Left lung (tissue), 10 donors: ENCODE data around the gene AKNA. TPM values are rescaled to one million over a fixed set of nuclear protein-coding genes. Genes with fewer than 3 reads are reported as not detected.
A peak's percentile ranks its signal among the peaks of the same experiment; 100 is the strongest.

ENCODE experiments used
- ATAC-seq: fragments of 200-7000 bp; cut with Tn5 transposase; one replicate; pipeline ENCODE4 v1.9.1; 2020; ENCODE audit warnings: moderate library complexity
- DNase-seq, 4 donors: peaks; one replicate each; pipeline ENCODE4 v3.0.0-alpha.2; 2013 to 2020
- H3K27ac ChIP-seq, 2 donors: fragments of 200-600 bp; sonication (generic) in 1 of 2; one replicate each; pipeline versions ENCODE4 v1.5.0 to v1.8.0; 2020 to 2021
- H3K27me3 ChIP-seq, 2 donors: fragments of 200-600 bp; sonication (generic) in 1 of 2; one replicate each; pipeline versions ENCODE4 v1.5.0 to v1.8.0; 2020 to 2021
- H3K36me3 ChIP-seq, 2 donors: fragments of 200-600 bp; sonication (generic) in 1 of 2; one replicate each; pipeline versions ENCODE4 v1.5.0 to v1.8.0; 2020 to 2021
- H3K4me1 ChIP-seq, 2 donors: fragments of 200-600 bp; one replicate each; pipeline ENCODE4 v1.8.0; 2021
- H3K4me3 ChIP-seq, 2 donors: fragments of 200-600 bp; sonication (generic) in 1 of 2; one replicate each; pipeline versions ENCODE4 v1.5.0 to v1.8.0; 2020 to 2021; ENCODE audit warnings: mild to moderate bottlenecking in 1 of 2
- H3K9me3 ChIP-seq, 2 donors: fragments of 200-600 bp; sonication (generic) in 1 of 2; one replicate each; pipeline versions ENCODE4 v1.5.0 to v1.8.0; 2020 to 2021
- intact Hi-C, 2 donors: fragments of 100-400 bp; cut with DNase I; formaldehyde crosslinking; loops; one replicate each; pipeline versions ENCODE4 v1.11.2 to v1.14.2; 2022
- polyA plus RNA-seq, 6 donors: library from polyadenylated mRNA; unstranded; fragments of 120-200 nt; gene quantifications; one replicate each; pipeline ENCODE4 v1.2.1, GENCODE V29; 2013; ENCODE audit not compliant: insufficient read length in 6 of 6
- total RNA-seq, 2 donors: library from RNA; stranded (reverse); fragmentation: NEBNext Ultra II Directional; extraction: Animal tissue kit (Norgen Biotek cat#: 25700); gene quantifications; one replicate each; pipeline ENCODE4 v1.2.1, GENCODE V29; 2021
- TF ChIP-seq, protein P1 (sequence below), 2 donors: fragments of 200-600 bp; sonication (generic) in 1 of 2; IDR thresholded peaks; one replicate each; pipeline versions ENCODE4 v1.5.0 to v1.8.0; 2021; ENCODE audit warnings: antibody characterized with exemption in 2 of 2
- donor health status: DM: no; HTN: yes; CAD: no.
- donor health status: DM: no; HTN: no; CAD: no.

Gene AKNA
- total and polyA plus RNA-seq, 8 donors, result 25.1 to 55.3 (median 36.7) TPM

DNA sequence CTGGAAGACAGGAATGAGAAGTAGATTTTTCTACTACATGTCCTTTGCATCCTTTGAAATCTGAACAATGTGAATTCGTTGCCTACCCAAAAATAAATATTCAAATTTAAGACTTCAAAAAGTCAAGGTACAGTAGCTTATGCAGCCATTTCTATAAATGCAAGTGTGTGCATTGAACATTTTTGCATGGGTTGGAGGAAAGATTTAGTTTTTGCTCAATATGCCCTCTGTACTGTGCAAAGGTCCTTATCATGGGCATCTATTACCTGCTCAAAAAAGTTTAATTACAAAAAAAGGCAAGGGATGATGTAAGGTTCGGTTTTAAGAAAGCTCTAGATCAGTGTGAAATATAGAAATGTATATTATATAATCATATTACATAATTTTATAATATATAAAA lies 22.6 kb downstream of the AKNA start:
- peak overlapping the region in 1 of 2 donors; percentile 77 for H3K27ac ChIP-seq
- peaks cover 0 to 58% of the 10 kb centered on the region in 2 donors for H3K36me3 ChIP-seq
- no peaks in the 10 kb centered on the region for H3K9me3 ChIP-seq
- no peak for DNase-seq
- H3K27me3 ChIP-seq, result no peaks in the 10 kb centered on the region
- intact Hi-C loops, result no loop called here
- TF ChIP-seq, protein P1, sequence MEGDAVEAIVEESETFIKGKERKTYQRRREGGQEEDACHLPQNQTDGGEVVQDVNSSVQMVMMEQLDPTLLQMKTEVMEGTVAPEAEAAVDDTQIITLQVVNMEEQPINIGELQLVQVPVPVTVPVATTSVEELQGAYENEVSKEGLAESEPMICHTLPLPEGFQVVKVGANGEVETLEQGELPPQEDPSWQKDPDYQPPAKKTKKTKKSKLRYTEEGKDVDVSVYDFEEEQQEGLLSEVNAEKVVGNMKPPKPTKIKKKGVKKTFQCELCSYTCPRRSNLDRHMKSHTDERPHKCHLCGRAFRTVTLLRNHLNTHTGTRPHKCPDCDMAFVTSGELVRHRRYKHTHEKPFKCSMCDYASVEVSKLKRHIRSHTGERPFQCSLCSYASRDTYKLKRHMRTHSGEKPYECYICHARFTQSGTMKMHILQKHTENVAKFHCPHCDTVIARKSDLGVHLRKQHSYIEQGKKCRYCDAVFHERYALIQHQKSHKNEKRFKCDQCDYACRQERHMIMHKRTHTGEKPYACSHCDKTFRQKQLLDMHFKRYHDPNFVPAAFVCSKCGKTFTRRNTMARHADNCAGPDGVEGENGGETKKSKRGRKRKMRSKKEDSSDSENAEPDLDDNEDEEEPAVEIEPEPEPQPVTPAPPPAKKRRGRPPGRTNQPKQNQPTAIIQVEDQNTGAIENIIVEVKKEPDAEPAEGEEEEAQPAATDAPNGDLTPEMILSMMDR (IDR thresholded peaks at IDR 0.05), result no peak
- ATAC-seq, result no peak
- peaks cover 18 to 69% of the 10 kb centered on the region in 2 donors for H3K4me1 ChIP-seq
- no peak overlapping the region for H3K4me3 ChIP-seq

- Histone ChIP-seq H3K4me1 (peaks cover 18 to 61% of the 10 kb centered on the region in 2 donors), H3K4me3 (no peak overlapping the region), H3K36me3 (peaks cover 0 to 66% of the 10 kb centered on the region in 2 donors), H3K27me3 (no peaks in the 10 kb centered on the region), H3K9me3 (no peaks in the 10 kb centered on the region), H3K27ac (peak overlapping the region; percentile 63 to 77)
- ATAC-seq (peak; percentile 12), DNase-seq (no peak)
- TF ChIP-seq, protein P1 (IDR thresholded peaks at IDR 0.05), result no peak
- intact Hi-C loops, result no loop called here
These were observed 23.4 kb downstream of the AKNA start for GRCh38 chr9:114364134-114365041.

GRCh38 chr9:114363424-114363823 lies 24.4 kb downstream of the AKNA start:
- DNase-seq (no peak), ATAC-seq (no peak)
- Histone ChIP-seq H3K9me3 (no peaks in the 10 kb centered on the region), H3K4me3 (no peak overlapping the region), H3K36me3 (peaks cover 0 to 73% of the 10 kb centered on the region in 2 donors), H3K27me3 (no peaks in the 10 kb centered on the region), H3K27ac (peak overlapping the region in 1 of 2 donors; percentile 77), H3K4me1 (peaks cover 18 to 52% of the 10 kb centered on the region in 2 donors)
- intact Hi-C loops, result no loop called here
- TF ChIP-seq, protein P1 (IDR thresholded peaks at IDR 0.05), result no peak

DNA sequence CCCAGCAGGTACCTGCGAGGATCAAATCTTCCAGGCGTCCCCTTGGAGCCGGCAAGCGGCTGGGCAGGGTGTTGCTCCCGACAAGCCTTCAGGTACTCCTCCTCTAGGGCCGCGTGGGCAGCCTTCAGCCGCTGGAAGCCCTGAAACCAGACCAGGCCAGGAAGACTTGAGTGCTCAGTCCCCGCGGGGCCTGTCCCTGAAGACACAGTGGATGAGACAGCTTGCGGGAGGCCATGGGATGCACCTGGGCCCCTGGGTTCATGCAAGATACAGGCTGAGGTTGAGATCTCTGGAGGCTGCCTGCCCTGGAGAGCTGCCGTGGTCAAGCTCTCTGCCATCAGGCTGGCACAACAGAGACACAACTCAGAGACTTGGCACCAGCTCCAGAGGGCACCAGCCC lies 25.4 kb downstream of the AKNA start:
- TF ChIP-seq, protein P1 (IDR thresholded peaks at IDR 0.05), result no peak
- peaks cover 0 to 73% of the 10 kb centered on the region in 2 donors for H3K36me3 ChIP-seq

DNA sequence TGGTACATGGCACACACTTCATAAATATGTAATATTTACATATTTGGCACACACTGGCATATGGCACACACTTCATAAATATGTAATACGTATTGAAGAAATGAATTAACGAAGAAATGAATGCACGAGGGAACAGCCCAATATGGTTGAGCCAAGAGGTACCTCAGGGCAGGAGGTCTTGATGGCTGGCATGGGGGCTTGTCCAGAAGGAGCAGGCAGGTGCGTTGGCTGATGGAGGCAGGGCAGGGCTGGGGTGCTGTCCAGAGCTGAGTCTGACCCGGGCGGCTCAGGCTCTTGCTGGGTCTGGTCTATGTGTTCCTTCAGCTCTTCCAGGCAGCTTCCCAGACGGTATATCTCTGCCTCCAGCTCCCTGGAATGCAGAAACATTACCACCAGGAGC lies 26.2 kb downstream of the AKNA start:
- intact Hi-C loops, result no loop called here
- no peak for DNase-seq
- peaks cover 0 to 76% of the 10 kb centered on the region in 2 donors for H3K36me3 ChIP-seq

More for the DNA sequence above, 25.4 kb downstream of the AKNA start:
- ATAC-seq (no peak), DNase-seq (peak in 1 of 4 donors; percentile 15)
- H3K4me3 ChIP-seq, result no peak overlapping the region
- no peaks in the 10 kb centered on the region for H3K27me3 ChIP-seq
- H3K27ac ChIP-seq, result no peak overlapping the region
- H3K9me3 ChIP-seq, result no peaks in the 10 kb centered on the region
- peaks cover 17 to 42% of the 10 kb centered on the region in 2 donors for H3K4me1 ChIP-seq
- intact Hi-C loops, result no loop called here

More for the DNA sequence above, 26.2 kb downstream of the AKNA start:
- H3K9me3 ChIP-seq, result no peaks in the 10 kb centered on the region
- ATAC-seq, result no peak
- no peak overlapping the region for H3K4me3 ChIP-seq
- H3K27me3 ChIP-seq, result no peaks in the 10 kb centered on the region
- H3K4me1 ChIP-seq, result peaks cover 9 to 33% of the 10 kb centered on the region in 2 donors
- H3K27ac ChIP-seq, result no peak overlapping the region
- TF ChIP-seq, protein P1 (IDR thresholded peaks at IDR 0.05), result no peak
